SKM-1 treated with dmso at 0.1 percent for 144 hours (cell line): ENCODE data around the gene PCP4.

Experiments
- DNase-seq: peaks from one replicate; lab custom pipeline; 2025; ENCODE audit not compliant: unreplicated experiment; lab: John Stamatoyannopoulos, UW

PCP4 gene

GRCh38 chr21:39867198-39867650, at the start of gene PCP4:
TSS of gene PCP4 (plus strand) at chr21:39867438. CDS start at chr21:39867502, 64 bp downstream.
- peak; percentile 12 for DNase-seq

- DNase-seq, result no peak
Measured at GRCh38 chr21:39818557-39818956, 48.7 kb upstream of the PCP4 start.

DNA sequence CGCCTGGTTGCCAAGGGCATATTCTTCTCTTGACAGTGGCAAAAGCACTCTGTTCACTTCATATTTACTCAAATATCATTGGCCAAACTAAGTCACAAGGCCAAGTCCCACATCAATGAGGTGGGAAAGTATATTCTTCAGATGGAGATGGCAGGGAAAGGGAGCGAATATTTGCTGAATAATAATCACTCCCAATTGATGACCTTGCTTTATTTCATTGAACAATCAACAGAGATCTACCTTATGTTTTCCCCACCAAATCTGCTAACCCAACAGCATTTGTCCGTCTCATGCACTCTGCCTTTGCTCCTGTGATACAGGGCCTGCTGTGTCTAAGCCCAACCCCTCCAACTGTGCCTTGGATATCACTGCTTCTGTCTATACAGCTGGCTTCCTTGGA, 45.2 kb upstream of the PCP4 start:
- DNase-seq, result no peak

GRCh38 chr21:39825250-39825649, 42.0 kb upstream of the PCP4 start:
- DNase-seq, result no peak

DNA sequence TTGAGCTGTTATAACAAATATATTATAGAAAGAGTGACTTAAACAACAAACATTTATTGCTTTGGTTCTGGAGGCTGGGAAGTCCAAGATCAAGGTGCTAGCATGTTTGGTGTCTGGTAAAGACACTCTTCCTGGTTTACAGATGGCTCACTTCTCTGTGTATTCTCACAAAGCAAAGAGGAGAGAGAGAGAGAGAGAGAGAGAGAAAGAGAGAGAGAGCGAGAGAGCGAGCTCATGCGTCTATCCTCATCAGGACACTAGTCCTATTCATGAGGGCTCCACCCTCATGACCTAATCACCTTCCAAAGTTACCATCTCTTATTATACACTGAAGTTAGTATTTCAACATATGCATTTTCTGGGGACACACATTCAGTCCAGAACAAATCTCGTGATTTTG, 32.7 kb upstream of the PCP4 start:
- no peak for DNase-seq

- no peak for DNase-seq
Measured at GRCh38 chr21:39837861-39838359, 29.3 kb upstream of the PCP4 start.

GRCh38 chr21:39840373-39841097, 26.7 kb upstream of the PCP4 start:
- no peak for DNase-seq

GRCh38 chr21:39842741-39843459, 24.3 kb upstream of the PCP4 start:
- DNase-seq, result no peak

GRCh38 chr21:39843483-39843882, 23.8 kb upstream of the PCP4 start:
- DNase-seq, result no peak

GRCh38 chr21:39843916-39844315, 23.3 kb upstream of the PCP4 start:
- DNase-seq, result no peak

- DNase-seq, result no peak
Measured at GRCh38 chr21:39845571-39846130, 21.6 kb upstream of the PCP4 start.

DNA sequence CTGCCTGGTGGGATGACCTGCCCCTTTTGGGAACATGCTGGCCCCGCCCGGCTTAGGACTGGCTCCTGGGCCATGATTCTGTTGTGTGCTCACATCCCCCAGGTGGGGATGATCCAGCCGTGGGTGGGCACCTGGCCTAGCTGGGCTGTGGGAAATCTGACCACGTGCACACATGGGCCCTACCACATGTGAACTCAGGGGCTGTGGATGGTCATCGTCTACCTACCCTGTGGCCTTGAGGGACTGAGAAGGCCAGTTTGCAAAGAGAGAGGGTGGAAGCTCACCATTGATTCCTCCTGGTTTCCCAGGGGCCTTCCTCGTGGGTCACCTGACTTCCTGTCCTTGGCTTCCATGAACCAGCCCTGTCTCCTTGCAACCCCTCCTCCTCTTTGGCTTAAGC, 19.4 kb upstream of the PCP4 start:
- no peak for DNase-seq

DNA sequence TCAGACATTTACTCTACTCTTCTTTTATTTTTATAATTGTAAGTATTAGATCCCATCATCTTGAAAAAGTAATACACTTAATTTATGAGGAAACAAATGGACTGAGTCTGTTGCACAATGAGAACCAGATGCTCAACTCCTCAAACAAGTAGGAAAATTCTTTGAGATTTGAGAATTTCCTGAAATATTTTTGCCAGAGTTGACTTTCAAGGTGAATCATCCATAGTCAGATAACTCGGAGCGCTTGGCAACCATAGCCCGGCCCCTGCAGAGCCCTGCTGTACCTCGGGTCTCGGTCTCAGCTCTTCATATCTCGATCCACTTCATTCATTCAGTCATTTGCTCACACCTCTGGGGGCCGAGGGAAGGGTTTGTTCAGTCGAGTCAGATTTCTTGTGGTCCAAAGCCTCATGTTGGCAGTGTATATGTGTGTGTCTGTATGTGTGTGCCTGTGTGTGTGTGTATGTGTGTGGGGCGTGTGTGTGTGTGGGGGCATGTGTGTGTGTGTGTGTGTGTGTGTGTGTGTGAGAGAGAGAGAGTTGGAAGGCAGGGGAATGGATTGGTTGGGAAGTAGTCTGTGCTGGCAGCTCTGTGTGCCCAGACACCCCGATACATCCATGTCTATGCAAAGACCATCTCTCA, 18.1 kb upstream of the PCP4 start:
- DNase-seq, result no peak

GRCh38 chr21:39850333-39850732, 16.9 kb upstream of the PCP4 start:
- DNase-seq, result no peak

GRCh38 chr21:39851002-39851618, 16.1 kb upstream of the PCP4 start:
- no peak for DNase-seq

DNA sequence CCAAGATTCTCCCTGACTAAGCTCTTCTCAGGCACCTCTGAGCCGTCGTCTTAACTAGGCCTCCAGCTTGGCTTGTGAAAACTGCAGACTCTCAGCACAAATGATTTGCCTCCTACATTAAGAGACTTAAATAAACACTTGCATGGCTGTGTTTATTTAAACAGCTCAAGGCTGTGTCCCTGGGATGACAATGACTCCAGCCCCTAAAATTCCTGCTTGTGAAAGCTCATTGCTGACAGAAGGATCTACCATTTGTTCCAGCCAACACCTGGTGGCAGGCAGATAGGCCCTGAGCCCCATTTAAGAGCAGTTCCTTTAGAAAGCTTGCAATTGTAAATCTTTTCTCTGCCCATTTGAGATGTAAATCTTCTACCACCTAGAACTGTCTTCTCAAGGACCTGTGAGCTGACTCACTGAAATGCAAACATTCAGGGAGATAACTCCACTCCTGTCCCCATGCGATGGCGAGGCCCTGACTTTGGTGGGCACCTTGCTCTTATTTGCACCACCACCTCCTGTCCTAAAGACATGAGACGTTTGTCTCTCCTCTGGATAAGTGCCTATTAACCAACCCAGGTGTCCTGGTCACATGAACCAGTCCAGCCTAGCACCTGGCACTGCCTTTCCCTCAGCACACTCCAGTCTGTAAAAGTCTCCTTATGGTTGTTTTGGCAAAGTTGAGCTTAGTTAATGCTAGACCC, 15.1 kb upstream of the PCP4 start:
- DNase-seq, result no peak

- no peak for DNase-seq
Measured at GRCh38 chr21:39852726-39853500, 14.3 kb upstream of the PCP4 start.

DNA sequence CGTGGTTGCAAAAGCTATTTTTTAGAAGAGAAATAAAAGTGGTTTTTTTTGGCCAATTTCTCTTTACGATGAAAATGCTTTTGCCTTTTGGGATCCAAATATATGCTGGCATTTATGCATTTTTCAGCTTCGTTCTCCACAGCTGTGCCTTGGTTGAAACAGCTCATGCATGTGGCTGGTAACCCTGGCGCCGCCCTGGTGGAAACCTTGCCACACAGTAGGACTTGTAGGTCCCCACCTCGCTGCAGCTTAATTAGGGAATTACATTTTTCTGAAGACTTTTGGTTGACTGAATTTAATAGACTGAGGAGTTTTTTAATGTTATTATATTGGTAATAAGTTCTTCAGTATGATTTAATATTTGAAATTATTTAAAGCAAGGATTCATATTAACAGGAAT, 12.7 kb upstream of the PCP4 start:
- no peak for DNase-seq

- no peak for DNase-seq
Measured at GRCh38 chr21:39855595-39855994, 11.6 kb upstream of the PCP4 start.

GRCh38 chr21:39860600-39860999, 6.6 kb upstream of the PCP4 start:
- DNase-seq, result no peak
